Measurements from ENCODE around the gene TMEM119.
A peak's percentile ranks its signal among the peaks of the same experiment; 100 is the strongest.
"Not testable (repeated sequence)": the region's sequence is repeated elsewhere in the genome, so short reads cannot be mapped to it uniquely, and the experiment has no call there.

The TMEM119 gene

DNA sequence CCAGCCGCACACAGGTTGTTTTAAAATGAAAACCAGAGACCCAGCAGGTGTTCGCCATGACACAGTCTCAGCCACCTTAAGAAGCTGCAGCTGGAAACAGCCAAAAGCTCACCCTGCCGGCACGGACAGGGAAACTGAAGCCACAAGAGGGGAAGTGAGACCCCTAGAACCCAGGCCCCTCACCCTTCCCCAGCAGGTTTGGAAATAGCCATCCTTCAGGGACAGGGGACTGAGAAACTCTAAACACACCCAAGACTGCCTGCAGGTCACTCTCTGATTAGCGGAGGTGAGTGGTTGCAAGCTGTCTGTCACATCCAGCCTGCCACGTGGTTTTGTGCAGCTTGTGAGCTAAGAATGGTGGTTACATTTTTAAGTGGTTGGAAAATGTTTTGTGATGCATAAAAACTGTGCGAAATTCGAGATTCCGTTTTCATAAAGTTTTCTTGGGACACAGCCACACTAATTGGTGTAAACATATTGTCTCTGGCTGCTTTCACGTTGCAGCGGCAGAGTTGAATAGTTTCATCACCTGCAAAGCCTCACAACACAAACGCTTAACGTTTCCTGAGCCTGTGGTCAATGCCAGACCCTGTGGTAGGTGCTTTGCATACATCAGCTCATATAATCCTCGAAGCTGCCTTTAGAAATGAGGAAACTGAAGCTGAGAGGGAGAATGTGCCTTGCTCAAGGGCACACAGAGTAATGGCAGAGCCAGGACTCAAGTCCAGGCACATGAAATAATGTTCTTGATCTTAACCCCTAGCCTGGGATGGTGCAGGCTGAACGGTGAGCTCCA is 37.5 kb upstream of the TMEM119 start:
- FAIRE-seq (no peak), DNase-seq (ENCODE audit: insufficient read length, low spot score) (no peak)

GRCh38 chr12:108634341-108634751 is 36.5 kb upstream of the TMEM119 start:
- DNase-seq (ENCODE audit: insufficient read length, low spot score) (no peak), FAIRE-seq (no peak)

DNA sequence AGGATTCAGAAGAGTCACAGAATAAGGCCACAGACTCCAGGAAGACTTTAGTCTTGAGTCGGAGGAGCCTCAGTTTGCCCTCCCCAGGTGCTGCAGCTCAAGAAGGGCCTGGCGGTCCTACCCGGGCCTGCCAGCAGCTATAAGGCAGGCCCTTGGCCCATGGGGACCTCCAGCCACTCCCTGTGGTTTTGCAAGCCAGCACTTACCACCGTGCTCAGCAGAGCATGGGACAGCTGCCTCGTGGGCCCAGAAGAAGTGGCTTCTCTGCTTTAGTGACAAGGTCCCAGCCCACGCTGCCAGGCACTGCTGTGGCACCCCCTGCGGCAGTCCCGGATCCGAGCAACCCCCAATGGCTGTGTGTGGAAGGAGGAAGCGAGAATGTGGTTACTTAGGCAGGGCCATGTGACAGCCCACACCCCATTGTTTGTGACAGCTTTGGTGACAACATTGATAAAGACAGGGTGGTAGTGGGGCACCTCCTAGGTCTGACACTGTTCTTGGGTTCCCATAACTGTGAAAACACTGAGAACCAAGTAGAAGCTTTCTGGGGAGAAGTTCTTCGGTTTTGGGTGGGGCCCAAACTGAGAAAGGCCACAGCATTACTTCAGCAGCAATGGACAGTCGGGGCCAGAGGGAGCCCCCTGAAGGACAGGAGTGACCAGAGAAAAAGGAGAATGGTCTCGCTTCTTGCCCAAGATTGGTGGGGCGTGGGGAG is 35.8 kb upstream of the TMEM119 start, which contains the start of gene SELPLG:
Gene SELPLG (minus strand): TSS at position 361 of the 715 bp plus-strand sequence. CDS start 9,587 bp downstream, outside the sequence.
- DNase-seq (ENCODE audit: insufficient read length, low spot score) (no peak), FAIRE-seq (no peak)

GRCh38 chr12:108633081-108633533 is 35.2 kb upstream of the TMEM119 start:
- FAIRE-seq (no peak), DNase-seq (ENCODE audit: insufficient read length, low spot score) (no peak)

DNA sequence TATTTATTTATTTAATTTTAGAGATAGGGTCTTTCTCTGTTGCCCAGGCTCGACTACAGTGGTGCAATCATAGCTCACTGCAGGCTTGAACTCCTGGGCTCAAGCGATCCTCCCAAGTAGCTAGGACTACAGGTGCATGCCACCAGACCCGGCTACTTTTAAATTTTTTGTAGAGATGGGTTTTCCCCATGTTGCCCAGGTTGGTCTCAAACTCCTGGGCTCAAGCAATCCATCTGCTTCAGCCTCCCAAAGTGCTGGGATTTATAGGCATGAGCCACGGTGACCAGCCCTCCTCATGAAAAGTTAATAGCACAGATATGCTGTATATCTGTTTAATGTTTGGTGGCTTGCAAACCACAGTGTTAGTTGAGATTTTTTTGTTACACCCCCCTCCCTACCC is 33.4 kb upstream of the TMEM119 start:
- FAIRE-seq; DNase-seq (ENCODE audit: insufficient read length, low spot score): not testable (repeated sequence)

- DNase-seq (ENCODE audit: insufficient read length, low spot score) (peak; percentile 59), FAIRE-seq (no peak)
Measured at GRCh38 chr12:108630481-108631207, 32.8 kb upstream of the TMEM119 start.

- DNase-seq (ENCODE audit: insufficient read length, low spot score) = peak; percentile 80
- FAIRE-seq = no peak
Measured at GRCh38 chr12:108629824-108630476, 32.1 kb upstream of the TMEM119 start.

GRCh38 chr12:108629151-108629550 is 31.3 kb upstream of the TMEM119 start:
- no peak for DNase-seq (ENCODE audit: insufficient read length, low spot score)

DNA sequence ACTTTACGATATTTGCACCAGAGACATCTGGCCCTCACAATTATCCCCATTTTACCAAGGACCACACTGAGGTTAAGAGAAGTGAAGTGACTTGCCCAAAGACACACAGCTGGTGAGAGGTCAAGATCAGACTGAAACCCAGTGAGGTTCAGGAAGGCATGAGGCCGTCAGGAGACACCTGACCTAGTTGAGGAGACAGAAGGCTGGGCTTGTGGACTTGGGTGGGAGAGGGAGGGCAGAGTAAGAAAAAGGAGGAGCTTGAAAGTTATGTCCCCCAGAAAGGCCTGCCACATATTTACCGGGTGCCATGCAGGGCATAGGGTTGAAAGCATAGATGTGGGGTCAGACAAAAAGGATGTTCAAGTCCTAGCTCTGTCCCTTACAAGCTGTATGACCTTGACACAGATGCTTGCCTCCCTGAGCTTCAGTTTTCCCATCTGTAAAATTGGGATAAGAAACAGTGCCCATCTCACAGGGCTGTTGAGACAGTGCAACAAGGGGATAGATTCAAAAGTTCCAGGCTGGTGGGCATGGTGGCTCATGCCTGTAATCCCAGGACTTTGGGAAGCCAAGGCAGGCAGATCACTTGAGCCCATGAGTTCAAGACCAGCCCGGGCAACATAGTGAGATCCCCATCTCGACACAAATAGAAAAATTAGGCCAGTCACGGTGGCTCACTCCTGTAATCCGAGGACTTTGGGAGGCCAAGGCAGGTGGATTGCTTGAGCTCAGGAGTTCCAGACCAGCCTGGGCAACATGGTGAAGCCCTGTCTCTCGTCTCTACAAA is 29.4 kb upstream of the TMEM119 start:
- FAIRE-seq = no peak
- DNase-seq (ENCODE audit: insufficient read length, low spot score) = no peak

More at GRCh38 chr12:108629151-108629550, 31.3 kb upstream of the TMEM119 start:
- FAIRE-seq = no peak

- FAIRE-seq (no peak), DNase-seq (ENCODE audit: insufficient read length, low spot score) (no peak)
Measured at GRCh38 chr12:108625228-108625627, 27.3 kb upstream of the TMEM119 start.

DNA sequence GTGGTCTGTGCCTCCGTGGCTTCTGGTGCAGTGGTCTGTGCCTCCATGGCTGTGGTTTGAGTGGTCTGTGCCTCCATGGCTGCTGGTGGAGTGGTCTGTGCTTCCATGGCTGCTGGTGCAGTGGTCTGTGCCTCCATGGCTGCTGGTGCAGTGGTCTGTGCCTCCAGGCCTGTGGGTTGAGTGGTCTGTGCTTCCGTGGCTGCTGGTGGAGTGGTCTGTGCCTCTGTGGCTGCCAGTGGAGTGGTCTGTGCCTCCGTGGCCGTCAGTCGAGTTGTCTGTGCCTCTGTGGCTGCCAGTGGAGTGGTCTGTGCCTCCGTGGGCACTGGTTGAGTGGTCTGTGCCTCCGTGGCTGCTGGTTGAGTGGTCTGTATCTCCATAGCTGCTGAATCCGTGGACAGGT is 25.7 kb upstream of the TMEM119 start:
- FAIRE-seq = no peak

GRCh38 chr12:108622921-108623514 is 25.1 kb upstream of the TMEM119 start:
- DNase-seq (ENCODE audit: insufficient read length, low spot score) (no peak), FAIRE-seq (no peak)

More for the DNA sequence above, 25.7 kb upstream of the TMEM119 start:
- no peak for DNase-seq (ENCODE audit: insufficient read length, low spot score)

DNA sequence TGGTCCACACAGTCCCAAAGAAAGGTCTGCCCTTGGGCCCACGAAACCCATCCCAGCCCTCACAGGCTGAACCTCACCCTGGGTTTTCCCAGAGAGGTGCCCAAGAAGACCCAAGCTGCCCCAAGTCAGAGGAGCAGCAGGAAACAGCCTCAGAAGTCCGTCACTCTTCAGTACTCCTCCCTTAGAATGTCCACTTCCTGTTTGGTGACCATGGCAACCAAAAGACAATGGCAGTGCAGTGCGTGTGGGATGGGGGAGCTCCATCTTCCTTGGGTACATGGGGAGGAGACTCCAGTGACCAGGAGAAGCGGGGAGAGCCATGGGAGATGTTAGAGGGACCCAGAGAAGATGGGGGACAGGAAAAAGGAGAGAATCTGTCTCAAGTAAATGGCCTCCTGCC is 24.5 kb upstream of the TMEM119 start:
- DNase-seq (ENCODE audit: insufficient read length, low spot score) = no peak
- no peak for FAIRE-seq

GRCh38 chr12:108621161-108621560 is 23.3 kb upstream of the TMEM119 start:
- FAIRE-seq (no peak), DNase-seq (ENCODE audit: insufficient read length, low spot score) (no peak)

GRCh38 chr12:108620236-108620879 is 22.5 kb upstream of the TMEM119 start:
- no peak for DNase-seq (ENCODE audit: insufficient read length, low spot score)
- FAIRE-seq = no peak

GRCh38 chr12:108619369-108620160 is 21.7 kb upstream of the TMEM119 start:
- no peak for FAIRE-seq

GRCh38 chr12:108618953-108619274 is 21.0 kb upstream of the TMEM119 start:
- FAIRE-seq; DNase-seq (ENCODE audit: insufficient read length, low spot score): not testable (repeated sequence)

More at GRCh38 chr12:108619369-108620160, 21.7 kb upstream of the TMEM119 start:
- DNase-seq (ENCODE audit: insufficient read length, low spot score) = no peak
